ENCODE results near the gene KCNN1. TPM values are rescaled to one million over a fixed set of nuclear protein-coding genes. Genes with fewer than 3 reads are reported as not detected.

The KCNN1 gene
- not detected for total RNA-seq

GRCh38 chr19:17966550-17967256 lies at the start of gene KCNN1:
Gene KCNN1, plus strand, starts transcription at chr19:17967107. Its CDS starts 6,782 bp downstream, at chr19:17973889.

GRCh38 chr19:17932485-17933338 lies 34.2 kb upstream of the KCNN1 start, which contains the start of gene CCDC124:
Gene CCDC124, plus strand, starts transcription at chr19:17933015. Its CDS starts 3,406 bp downstream, at chr19:17936421.

GRCh38 chr19:18007917-18008673 lies 41.2 kb downstream of the KCNN1 start, which contains the start of gene ARRDC2:
Gene ARRDC2, plus strand, starts transcription at chr19:18008170. Its CDS starts 141 bp downstream, at chr19:18008311.

Other genes starting within 250 kb of the KCNN1 start
- gene MAP1S, start 247.6 kb upstream of the KCNN1 start, total RNA-seq = 10 to 100 TPM; 61.2 to 62.4 TPM
- 10 to 100 TPM; 85.4 to 87.2 TPM for gene FCHO1, start 215.6 kb upstream of the KCNN1 start, total RNA-seq
- not detected for gene B3GNT3, start 172.0 kb upstream of the KCNN1 start, total RNA-seq
- 1 to 10 TPM; 7.2 to 7.4 TPM for gene INSL3, start 145.6 kb upstream of the KCNN1 start, total RNA-seq
- 100 to 1,000 TPM; 204 to 209 TPM for gene JAK3, start 119.1 kb upstream of the KCNN1 start, total RNA-seq
- gene RPL18A, start 107.2 kb upstream of the KCNN1 start, total RNA-seq = 1,000 to 10,000 TPM; 3,229 to 3,239 TPM
- 1 to 10 TPM; 3.3 to 4.1 TPM for gene SLC5A5, start 95.2 kb upstream of the KCNN1 start, total RNA-seq
- gene CCDC124, start 34.1 kb upstream of the KCNN1 start, total RNA-seq = 10 to 100 TPM; 51.5 to 52.7 TPM
- gene ARRDC2, start 41.1 kb downstream of the KCNN1 start, total RNA-seq = 10 to 100 TPM; 63.2 to 65.3 TPM
- 10 to 100 TPM; 74.1 to 76.2 TPM for gene IL12RB1, start 119.8 kb downstream of the KCNN1 start, total RNA-seq
- gene MAST3, start 130.7 kb downstream of the KCNN1 start, total RNA-seq = 10 to 100 TPM; 31.0 to 31.4 TPM
- gene PIK3R2, start 186.1 kb downstream of the KCNN1 start, total RNA-seq = 10 to 100 TPM; 12.4 to 16.0 TPM
- 10 to 100 TPM; 50.8 to 54.3 TPM for gene IFI30, start 206.7 kb downstream of the KCNN1 start, total RNA-seq
- 1 to 10 TPM; 4.7 to 4.8 TPM for gene MPV17L2, start 226.1 kb downstream of the KCNN1 start, total RNA-seq
- gene RAB3A, start 236.9 kb downstream of the KCNN1 start, total RNA-seq = 1 to 10 TPM; 4.8 to 6.6 TPM